Measurements from ENCODE around the gene CCDC80.
"Not testable (repeated sequence)": the region's sequence is repeated elsewhere in the genome, so short reads cannot be mapped to it uniquely, and the experiment has no call there.

Gene CCDC80

DNA sequence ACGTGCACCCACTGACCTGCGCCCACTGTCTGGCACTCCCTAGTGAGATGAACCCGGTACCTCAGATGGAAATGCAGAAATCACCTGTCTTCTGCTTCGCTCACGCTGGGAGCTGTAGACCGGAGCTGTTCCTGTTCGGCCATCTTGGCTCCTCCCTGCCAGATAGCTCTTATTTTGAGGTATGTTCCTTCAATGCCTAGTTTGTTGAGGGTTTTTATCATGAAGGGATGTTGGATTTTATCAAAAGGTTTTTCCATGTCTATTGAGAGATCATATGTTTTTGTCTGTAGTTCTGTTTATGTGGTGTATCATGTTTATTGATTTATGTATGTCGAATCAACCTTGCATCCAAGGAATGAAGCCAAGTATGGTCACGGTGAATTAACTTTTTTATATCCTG lies 24.1 kb upstream of the CCDC80 start:
- DNase-seq = not testable (repeated sequence)

DNA sequence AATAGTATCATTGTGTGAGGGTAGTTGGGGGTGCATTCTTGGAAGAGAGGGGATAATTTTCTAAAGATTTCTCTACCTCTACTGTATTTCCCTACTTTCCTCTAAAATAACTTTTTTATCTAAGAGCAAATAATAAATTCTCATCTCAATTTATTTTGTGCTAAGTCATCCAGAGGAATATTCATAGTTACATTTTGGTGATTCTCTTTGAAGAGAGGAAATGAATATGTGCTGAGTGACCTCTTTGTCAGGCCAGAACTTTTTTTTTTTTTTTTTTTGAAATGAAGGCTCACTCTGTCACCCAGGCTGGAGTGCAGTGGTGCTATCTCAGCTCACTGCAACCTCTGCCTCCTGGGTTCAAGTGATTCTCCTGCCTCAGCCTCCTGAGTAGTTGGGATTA lies 15.1 kb upstream of the CCDC80 start:
- no peak for DNase-seq

- no peak for DNase-seq
Observed at GRCh38 chr3:112654979-112655378, 14.0 kb upstream of the CCDC80 start.

DNA sequence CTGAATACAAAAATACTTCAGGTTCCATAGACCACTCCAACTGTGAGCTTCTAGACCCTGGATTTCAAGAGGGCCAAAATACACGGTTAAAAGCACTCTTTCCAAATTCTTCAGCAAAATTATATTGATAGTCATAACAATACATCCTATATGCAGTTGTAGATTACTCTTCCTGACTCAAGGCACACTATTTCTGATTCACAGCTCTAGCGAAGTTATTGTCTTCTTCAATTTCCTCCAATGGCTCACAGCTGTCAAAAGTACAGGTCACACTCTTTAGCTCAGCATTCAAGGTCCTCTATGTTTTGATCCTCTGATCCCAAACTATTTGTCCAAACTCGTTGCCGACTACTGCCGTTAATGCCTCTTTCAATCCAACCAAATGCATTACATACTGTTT lies 13.5 kb upstream of the CCDC80 start:
- no peak for DNase-seq

GRCh38 chr3:112653881-112654300 lies 12.9 kb upstream of the CCDC80 start:
- no peak for DNase-seq

DNA sequence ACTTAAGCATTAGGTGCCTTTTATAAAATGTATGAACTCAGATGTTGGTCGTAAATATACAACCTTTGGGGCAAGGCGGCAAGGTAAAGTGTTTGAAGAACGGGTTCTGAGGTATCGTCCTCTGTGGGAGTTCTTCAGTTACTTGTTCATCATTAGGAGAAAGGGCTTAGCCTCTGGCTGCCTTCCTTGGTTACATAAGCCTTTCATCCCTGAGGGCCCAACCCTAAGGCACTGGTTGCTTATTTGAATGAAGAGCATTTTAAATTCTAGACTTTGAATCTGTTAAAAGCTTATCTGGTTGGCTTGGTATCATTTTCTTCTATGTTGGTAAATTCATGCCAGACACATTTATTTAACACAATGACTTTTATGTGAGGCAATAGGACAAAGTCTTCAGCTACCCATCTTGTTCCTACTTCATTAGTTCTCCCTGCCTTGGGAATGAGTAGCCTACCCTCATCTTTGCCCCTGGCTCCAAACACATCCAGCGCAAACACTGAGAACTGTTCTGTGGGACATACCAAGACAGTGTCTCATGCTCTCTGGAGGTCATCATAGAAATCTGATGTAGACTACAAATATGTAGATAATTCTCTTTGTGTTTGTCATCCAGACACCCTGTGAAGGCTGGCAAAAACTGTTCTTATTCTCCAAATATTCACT lies 12.4 kb upstream of the CCDC80 start:
- no peak for DNase-seq

- DNase-seq = no peak
Observed at GRCh38 chr3:112651516-112651915, 10.6 kb upstream of the CCDC80 start.

DNA sequence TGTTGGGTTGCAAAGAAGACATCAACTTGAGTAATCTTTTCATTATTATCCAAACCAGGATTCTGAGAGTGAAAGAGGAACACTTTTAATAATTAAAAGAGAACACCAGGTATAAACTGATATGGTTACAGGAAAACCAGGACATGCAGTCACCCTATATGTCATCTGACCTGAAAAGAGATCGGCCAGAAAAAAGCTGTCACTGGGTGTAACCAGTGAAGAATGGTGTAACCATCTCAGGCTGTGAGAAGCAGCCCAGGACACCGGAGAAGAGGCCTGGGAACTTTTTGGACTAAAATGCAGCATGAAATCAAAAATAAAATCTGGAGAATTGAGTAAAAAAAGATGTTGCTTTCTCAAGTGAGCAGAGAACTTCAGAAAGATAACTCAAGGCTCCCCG lies 10.1 kb upstream of the CCDC80 start:
- DNase-seq = no peak

GRCh38 chr3:112650482-112650881 lies 9.5 kb upstream of the CCDC80 start:
- no peak for DNase-seq

DNA sequence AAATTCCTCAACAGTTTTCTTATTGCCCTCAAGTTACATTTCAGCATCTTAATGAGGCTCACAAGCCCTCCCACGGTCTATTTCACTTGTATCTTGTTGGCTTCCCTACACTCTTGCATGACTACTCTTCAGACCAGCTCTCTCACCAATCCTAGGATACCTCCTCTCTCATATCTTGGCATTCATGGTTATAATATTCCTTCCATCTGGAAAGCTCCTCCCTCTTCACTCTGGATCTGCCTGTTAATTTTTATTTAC lies 8.5 kb upstream of the CCDC80 start:
- DNase-seq = no peak

DNA sequence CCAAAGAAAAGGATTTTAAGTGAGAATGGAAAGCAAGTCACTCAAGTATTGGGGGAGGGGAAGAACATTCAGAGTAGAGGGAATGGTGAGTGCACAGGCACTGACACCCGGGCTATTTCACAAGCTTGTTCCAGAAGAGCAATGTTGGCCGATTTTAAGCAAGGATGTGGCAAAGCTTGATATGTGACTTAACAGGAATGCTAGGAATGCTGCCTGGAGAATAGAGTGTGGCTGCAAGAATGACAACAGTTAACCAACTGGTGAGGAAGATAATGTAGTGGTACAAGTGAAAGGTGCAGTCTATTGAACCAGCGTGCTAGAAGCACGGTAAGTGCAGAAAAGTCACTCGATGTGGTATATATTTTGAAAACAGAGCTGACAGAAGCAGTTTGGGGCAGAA lies 6.2 kb upstream of the CCDC80 start:
- no peak for DNase-seq

- no peak for DNase-seq
Observed at GRCh38 chr3:112646623-112647022, 5.7 kb upstream of the CCDC80 start.

DNA sequence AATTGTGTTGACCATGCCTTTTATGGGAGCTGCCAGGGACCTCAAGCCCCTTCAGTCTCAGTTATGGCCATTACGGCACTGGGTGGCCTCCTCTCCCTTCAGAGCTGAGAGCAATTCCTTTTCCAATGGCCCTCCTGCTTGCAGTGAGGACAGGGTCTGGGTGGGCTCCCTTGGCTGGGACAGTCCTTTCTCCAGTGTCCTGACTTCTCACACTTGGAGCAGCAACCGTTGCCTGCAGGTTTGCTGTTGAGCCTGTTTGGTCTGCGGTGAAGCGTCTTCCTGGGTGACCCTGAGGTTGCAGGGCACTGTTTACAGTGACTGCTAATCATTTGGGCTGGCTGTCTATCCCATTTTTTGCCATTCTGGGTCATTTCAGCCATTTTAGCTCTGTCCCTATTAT lies 3.5 kb upstream of the CCDC80 start:
- DNase-seq = no peak

GRCh38 chr3:112643621-112644240 lies 2.8 kb upstream of the CCDC80 start:
- no peak for DNase-seq

DNA sequence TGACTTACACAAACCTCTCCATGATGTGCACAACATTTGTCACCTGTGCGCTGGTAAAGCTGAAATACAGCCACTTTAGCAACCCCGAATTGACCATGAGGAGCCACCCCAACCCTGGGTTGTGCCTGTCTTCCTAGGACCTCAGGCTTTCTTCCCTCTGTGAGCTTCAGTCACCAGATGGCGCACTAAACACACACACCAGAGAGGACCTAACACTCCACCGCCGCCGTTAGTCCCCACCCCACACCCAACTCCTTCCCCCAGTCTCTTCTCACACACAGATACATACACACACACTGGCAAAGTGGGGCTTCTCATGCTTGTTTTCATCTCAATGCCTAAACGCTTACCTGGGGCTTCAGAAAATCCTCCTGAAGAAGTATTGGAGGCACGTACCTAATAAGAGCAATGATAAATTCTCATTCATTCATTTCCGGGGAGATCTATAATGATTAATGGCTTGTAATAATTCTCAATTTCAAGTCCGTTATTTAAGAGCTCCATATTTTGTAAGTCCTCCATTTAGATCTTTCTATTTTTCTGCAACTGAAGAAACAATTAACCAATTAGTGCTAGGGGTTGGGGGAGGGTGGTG lies 2.1 kb upstream of the CCDC80 start:
- peak; percentile 90 for DNase-seq

- peak; percentile 39 for DNase-seq
Observed at GRCh38 chr3:112640276-112640929, 540 bp downstream of the CCDC80 start.

GRCh38 chr3:112639455-112640225 lies 1.3 kb downstream of the CCDC80 start:
- no peak for DNase-seq

DNA sequence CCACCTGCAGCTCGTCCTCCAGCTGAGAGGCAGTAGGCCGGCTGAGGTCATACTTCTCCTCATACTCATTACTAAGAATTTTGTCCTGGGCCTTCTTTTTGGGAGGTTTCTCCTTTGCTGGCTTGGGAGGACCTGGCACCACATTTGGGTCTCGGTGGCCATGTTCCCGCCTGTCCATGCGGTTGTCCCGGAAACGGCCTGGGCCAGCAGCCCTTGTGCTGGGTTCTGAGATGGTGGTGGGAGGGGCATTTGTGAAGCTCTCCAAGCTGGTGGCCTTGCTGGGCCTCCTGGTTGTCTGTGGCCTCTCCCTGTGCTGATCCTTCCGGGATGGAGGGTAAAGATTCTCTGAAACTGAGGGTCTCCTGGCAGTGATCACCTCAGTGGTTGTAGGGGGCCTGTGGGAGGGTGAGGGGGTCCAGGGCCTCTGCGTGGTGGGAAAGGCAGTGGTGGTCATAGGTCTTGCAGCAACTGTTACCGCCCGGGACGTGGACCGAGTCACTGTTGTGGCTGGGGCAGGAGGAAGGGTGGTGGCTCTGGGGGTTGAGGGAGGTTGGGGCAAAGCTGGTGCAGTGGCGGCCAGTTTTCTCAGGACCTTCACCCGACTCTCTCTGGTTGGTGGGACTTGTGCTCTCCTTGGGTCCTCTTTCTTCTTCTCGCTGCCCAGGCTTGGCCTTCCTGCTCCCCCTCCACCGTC lies 2.5 kb downstream of the CCDC80 start:
- DNase-seq = no peak

DNA sequence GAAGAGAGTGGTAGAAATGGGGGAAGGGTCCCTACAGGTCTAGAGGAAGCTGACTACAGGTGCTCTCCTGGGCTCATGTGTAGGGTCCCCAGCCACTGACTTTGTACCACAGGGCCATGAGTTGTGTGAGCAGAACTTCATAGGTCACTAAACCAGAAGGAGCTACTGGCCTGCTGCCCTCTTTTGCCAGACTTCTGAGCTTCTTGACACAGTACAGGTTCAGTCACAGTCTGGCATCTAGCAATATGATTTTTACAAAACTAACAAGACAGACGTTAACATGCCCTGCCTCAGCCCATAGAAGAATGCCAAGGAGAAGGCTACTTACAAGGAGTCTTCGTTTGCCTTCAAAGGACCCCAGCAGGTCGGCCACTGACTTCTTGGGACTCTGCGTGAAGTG lies 3.2 kb downstream of the CCDC80 start:
- DNase-seq = no peak

- DNase-seq = peak; percentile 63
Observed at GRCh38 chr3:112635674-112636073, 5.3 kb downstream of the CCDC80 start.

- DNase-seq = no peak
Observed at GRCh38 chr3:112634786-112635541, 6.0 kb downstream of the CCDC80 start.

- no peak for DNase-seq
Observed at GRCh38 chr3:112633757-112634156, 7.2 kb downstream of the CCDC80 start.

Measured in right hindlimb (tissue), 1 donor.